Stimulated activated CD8-positive, alpha-beta memory T cell treated with anti-CD3 and anti-CD28 coated beads, Interleukin-15, amount 100 ng/mL, for 1 hour (primary cell): ENCODE measurements around the gene NXN.

ENCODE experiments used
- DNase-seq: peaks from one replicate; pipeline ENCODE4 v3.0.0-alpha.2; 2020; ENCODE audit warnings: low read depth

NXN gene

DNA sequence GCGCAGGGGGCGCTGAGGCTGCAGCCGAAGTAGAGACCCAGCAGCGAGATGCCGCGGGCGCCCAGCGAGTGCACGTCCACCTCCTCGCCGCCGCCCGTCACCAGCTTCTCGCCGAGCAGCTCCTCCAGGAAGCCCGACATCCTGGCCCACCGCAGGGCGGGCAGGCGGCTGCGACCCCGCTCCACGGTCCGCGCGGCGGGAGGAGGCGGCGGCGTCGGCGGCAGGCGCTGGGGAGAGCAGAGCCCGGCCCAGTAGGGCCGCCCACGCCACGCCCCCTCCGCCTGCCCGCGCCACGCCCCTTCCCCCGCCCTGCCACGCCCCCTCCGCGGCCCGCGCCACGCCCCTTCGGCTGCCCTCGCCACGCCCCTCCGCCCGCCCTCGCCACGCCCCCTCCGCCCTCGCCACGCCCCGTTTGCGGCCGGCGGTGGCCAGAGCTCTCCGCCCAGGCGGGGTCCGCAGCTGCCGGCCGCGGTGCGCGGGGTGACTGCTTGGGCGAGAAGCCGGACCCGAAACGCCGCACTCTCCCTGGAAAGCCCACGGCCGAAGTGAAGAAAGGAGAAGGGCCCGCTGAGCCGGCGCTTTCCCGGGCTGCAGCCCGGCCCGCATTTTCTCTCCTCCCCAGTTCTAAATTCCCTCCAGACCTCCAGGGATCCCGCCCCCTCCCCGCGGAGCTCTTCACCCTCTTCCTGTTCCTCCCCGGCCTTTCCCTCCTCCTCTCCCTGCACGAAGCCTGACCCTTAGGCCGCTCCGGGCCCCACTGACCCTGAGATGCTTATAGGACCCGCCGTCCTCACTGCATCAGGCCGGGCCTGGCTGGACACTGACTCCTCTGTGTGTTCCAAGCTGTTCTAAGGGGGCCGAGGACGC lies at the start of gene NXN:
Gene NXN, minus strand, starts transcription at position 238 of the 867 bp plus-strand sequence.
- peak; percentile 84 for DNase-seq

DNA sequence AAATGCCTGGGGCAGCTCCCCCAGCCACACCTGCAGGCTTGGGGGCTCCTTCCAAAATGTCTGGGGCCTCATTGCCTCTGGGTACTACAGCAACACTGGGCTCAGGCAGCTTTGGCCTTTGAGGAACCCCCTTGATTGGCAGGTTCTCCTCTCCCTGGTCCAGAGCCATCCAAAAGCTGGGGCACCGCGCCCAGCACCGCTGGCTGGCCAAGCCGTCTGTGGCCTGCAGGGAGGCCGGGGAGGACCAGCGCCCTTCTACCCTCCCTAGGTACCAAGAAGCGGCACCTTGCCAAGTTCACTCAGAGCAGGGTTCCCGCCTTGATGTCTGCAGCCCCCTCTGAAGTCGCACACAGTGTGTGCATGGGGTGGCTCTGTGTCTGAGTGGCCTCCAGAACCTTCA lies 47.5 kb upstream of the NXN start:
- DNase-seq, result no peak

DNA sequence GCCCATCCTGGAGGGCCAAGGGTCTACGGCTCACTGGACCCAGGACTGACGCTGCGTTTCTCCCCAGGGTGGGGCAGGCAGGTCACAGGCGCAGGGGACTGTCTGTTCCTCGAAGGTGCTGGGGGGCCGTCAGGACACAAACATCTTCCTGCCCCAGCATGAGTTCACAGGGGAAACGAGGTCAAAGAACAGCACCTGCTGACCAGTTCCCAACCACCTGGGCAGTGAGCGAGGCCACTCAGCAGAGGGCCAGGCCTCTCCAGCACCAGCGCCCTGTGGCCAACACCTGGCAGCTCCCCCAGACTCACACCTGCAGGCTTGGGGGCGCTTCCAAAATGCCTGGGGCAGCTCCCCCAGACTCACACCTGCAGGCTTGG lies 47.0 kb upstream of the NXN start:
- DNase-seq, result no peak

DNA sequence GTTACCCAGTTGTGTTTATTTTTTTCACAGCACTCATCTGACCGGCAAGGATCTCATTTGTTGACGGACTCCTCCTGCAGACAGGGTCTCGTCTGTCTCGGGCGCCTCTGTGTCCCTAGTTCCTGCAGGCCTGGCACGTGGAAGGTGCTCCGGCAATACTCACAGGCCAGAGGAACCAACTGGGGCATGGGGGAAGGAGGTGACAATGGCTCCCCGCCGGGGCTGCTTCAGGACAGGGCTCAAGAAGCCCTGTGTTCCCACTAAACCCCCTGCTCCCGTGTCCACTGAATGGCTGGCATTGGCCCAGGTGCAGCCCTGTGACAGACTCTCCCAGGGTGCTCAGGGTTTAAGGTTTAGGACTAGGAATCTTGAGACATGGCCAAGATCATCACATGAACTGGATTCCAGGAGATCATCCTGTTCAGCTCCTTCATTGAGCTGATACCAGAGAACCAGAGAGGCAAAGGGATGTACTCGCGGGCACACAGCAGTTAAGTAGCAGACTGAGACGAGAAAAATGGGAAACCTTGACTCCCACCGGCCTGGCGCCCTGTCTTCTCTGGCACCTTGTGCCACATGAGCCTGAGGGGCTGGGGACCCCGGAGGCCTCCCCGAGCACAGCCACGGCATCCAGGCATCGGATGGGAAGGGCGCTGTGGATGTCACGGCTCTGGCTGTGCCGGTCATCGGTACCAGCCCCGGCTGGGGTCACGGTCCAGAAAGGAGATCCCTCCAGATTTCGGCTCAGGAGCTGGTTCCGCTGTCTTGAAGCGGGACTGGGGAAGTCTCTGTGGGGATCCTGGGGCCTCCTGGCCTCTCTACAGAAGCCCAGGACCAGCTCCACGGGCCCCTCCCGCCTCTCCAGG lies 46.4 kb upstream of the NXN start:
- no peak for DNase-seq

DNA sequence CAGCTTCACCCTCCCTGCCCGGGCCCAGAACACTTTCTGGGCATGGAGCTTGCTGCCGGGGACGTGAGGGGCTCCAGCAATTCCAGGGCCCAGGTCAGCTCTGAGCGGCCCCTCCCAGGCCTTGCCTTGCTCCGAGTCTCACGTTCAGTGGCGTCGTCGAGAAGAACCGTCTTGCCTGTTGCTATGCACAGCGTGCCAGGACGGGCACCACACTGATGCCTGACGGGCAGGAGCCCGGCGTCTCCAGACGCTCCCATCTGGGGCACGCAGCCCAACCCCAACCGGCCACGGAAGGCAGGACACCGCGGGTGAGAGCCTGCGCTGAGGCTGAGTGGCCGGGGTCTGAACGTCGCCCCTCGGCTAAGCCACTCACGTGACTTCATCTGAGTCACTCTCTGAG lies 44.5 kb upstream of the NXN start:
- DNase-seq, result no peak

DNA sequence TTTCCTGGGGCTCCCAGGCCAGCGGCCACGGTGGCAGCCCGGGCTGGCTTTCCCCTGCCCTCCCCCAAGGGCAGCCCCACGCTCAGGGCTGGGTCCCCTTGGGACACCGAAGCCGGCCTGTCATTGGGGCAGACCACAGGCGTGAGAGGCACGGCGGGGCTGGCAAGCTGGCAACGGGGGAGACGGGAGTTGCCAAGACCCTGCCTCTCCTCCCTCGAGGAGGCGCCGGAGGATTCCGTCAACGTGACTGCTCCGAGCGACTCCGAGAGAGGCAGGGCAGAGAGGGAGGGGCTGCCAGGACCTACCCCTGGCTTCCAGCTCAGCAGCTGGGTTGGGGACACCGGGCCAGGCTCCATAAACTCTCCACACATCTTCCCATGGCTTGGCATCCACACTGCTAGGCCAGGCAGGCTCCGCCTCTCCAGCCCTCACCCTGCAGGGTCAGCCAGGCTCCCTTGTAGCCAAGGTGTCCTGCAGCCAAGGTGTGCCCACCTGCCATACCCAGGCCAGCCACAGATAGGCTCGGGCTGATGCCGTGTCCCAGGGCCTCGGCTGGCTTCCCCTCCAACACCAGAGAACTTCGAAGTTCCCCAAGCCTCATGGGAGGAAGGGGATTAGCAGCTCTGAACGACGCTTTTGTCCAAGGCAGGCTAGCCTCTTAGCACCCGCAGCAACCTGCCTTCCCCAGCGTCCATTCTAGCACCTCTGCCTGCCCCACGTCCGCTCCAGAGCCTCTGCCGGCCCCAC lies 42.9 kb upstream of the NXN start:
- DNase-seq, result no peak

DNA sequence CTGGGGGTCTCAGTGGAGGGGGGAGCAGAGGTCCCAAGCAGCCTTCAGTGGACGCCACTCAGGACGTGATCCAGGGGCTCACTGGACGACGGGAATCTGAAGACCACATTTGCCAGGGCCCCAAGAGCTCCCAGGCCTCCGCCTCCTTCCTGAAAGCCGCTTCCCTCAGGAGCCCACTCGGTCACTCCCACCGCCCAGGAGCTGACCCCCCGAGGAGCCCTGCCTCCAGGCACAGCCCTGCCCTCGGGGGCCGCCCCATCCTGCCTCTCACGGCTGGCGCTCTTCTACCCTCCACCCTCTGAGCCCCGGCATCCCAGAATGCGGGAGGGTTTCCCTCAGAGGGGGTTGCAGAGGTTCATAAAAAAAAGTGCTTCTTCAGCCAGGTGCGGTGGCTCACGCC lies 41.6 kb upstream of the NXN start:
- DNase-seq, result no peak

DNA sequence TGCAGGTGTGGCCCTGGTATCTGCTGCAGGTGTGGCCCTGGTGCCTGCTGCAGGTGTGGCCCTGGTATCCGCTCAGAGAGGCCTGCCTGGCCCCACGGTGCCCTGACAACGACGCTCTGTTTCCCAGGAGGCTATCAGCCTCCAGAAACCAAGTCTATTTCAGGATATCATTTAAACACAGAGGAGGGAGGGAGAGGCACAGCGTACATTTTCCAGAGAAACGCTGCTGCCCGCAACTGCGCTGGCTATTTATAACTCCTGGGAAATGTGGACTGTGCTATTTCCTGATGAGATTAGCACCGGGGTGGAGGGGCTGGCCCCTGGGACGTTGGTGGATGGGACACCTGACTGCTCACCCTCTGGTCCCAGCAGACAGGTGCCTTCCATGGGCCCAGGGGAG lies 39.9 kb upstream of the NXN start:
- no peak for DNase-seq

DNA sequence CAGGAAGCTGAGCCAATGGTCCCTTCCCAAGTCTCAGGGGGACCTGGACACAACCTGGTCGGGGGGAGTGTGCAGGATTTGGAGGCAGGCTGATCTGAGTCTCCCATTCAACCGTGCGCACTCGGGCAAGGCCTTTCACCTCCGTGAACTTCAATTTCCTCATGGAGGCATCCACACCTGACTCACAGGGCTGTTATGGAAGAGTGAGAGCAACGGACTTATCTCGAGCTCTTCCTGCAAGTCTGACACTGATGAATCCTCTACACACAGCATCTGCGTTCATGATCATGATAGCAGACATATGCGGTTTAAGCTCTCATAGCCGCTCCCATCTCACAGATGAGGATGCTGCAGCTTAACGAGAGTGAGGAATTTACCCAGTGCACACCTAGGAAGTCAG lies 39.0 kb upstream of the NXN start:
- no peak for DNase-seq

DNA sequence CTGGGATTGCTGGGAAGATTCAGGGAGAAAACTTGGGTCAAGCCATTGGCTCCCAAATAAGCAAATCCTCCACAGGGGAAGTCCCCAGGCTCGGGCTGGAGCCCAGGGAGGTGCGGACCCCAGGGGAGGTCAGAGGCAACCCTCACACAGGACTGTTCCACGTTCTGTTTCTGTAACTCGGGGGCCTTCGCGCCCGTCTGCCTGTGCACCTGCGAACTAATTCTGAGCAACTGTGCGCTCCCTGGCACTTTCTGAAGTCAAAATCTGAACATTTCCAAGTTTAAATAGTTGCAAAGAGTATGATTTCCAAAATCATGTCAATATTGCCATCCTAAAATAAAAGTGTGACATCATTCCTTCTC lies 34.1 kb upstream of the NXN start:
- no peak for DNase-seq

DNA sequence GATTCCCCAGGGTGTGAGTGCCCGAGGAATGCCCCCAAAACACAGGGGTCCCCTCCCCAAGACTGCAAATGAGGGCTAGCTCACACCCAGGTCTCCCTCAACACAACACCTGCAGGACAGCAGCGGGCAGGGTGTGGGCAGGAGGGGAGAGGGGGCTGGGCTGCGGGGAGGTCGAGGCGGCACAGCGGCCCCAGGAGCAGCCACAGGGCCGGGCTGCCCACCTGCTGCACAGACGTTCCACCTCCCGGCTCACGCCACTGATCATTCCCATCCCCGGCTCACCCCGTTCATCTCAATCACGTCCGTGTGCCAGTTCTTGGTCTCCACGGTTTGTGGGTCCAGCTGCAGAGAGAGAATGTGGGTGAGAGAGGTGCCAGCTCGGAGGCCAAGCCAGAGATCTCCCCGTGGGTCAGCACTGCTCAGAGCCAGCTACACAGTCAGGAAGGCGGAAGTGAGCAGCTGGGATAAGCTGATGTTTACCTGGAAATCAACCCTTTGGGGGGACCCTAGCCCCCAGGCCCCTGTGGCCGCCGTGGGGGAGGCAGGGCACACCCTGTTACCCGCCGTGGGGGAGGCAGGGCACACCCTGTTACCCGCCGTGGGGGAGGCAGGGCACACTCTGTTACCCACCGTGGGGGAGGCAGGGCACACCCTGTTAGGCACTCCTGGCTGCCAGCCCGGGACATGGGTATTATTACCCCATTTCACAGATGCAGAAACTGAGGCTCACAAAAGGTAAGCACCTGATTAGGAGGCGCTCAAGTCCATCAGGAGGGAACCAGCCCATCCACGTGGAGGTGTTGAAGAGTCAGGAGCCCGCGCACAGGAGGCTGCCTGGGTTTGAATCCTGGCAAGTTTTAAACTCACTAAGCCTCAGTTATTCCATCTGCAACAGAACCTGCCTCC lies 33.5 kb upstream of the NXN start:
- no peak for DNase-seq

DNA sequence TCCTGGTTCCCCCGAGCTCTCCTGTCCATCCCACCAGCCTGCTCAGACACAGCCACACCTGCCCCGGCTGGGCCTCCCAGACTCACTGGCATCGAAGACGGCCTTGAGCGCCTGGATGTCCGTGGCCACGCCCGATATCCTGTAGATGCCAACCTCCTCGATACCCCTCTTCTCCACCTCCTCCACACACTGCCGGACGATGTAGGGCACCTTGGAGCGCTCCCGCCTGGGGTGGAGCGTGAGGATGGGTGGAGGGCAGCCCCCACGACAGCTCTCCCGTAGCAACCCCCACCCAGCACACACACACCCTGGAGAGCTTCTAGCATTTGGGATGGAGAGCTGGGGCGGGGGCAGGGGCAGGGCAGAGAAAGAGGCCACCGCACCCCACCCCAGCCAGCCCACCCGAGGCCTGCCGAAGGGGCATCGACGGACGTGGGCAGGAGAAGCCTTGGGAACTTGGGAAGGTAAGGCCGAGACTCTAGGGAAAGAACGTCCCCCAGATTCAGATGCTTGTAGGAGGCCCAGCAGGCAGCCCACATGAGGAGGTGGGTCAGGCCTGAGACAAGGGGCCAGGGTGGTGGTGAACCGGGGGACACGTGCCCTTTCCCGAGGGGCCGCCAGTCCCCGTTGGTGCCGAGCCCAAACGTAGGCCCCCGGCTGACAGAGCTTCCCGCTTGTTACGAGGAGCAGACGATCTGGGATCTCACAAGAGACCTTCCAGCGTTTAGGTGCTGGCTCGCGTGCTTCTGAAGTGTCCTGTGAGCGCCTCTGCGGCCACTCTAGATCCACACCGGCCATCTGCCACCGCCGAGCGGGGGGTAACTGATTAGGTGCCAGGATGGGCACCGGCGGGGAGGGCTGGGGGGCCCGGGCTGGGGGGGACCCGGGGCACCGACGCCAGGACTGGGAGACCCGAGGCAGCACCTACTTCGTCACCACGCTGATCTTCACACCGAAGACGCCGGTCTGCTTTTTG lies 32.5 kb upstream of the NXN start:
- DNase-seq, result no peak

DNA sequence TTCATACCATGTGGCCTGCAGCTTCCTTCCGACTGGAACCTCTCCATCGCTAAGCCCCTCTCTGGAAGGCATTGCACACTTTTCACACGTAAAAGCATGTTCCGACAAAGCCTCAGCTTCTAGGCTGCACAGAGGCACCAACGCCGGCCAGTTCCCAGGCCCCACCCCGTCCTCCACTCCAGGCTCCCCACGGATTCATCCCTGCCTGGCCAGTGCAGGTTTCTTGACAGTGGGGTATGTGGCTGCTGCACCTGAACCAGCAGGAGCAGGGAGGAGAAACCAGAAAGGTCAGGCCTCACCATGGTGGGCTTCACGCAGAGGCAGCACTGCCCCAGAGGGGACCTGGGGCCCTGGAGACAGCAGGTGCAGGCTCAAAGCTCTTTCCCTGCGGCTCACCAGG lies 31.6 kb upstream of the NXN start:
- no peak for DNase-seq

DNA sequence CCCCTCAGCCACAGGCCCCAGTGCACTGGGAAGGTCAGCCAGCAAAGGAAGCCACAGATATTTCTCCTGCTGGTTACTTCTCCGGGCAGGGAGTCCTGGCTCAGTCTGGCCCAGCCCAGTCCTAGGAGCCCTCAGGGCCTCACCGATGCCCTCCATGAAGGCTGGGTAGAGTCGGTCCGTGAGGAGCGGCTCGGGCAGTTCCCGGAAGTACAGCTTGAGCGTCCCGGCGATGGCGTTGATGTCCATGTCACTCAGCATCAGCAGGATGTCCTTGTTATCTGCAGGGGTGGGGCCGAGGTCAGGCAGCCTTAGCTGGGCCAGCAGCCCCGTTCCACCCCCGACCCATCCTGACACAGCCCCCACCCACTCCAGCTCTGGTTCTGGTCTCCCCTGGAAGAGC lies 31.0 kb upstream of the NXN start:
- DNase-seq, result no peak

DNA sequence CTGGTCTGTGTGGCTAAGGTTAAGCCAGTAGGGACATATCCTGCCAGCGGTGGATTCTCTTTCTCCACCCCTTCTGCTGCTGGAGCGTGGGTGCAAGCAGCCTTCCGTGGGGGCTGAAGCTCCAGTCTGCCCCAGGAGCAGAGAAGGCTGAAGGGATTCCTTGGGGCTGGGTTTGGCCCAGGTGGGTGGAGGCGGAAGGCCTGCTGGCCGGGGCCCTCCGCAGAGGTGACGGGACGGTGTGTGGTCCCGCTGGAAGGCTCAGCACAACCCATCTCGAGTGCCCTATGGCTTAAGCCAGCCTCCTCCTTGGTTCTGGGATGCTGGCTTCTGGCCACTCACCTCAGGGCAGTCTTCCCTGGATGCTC lies 30.5 kb upstream of the NXN start:
- DNase-seq, result no peak

DNA sequence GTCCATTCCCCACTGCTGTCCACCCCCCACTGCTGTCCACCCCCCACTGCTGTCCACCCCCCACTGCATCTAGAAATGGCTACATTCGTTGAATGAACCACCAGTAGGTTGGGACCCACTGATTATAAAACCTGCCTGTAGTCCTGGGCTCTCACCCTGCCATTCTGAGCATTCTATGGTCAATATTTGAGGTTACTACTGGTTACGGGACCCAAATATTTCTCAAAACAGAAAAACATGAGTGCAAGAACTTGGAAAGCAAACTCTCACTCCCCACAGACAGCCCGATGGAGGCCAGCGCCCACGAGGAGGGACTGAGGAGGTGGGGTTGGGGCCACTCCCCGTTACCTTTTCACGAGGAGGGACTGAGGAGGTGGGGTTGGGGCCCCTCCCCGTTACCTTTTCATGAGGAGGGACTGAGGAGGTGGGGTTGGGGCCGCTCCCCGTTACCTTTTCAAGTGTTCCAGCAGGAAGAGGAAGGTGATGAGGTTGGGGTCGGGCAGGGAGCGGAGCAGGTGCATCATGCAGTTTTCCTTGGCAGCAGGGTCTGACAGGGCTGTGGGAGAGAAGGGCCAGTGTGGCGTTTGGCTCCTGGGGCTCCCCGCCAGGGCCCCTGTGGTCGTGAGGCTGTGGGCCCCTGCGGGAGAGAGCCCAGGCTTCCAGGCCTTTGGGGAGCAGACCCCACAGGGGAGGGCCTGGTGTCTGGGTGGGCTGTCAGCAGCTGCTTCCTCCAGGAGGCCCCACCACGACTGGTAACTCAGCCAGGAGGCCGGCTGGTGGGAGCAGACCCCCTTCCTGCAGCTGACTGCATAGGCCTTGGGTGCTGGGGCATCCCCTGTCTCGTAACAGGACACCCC lies 29.9 kb upstream of the NXN start:
- DNase-seq, result no peak

DNA sequence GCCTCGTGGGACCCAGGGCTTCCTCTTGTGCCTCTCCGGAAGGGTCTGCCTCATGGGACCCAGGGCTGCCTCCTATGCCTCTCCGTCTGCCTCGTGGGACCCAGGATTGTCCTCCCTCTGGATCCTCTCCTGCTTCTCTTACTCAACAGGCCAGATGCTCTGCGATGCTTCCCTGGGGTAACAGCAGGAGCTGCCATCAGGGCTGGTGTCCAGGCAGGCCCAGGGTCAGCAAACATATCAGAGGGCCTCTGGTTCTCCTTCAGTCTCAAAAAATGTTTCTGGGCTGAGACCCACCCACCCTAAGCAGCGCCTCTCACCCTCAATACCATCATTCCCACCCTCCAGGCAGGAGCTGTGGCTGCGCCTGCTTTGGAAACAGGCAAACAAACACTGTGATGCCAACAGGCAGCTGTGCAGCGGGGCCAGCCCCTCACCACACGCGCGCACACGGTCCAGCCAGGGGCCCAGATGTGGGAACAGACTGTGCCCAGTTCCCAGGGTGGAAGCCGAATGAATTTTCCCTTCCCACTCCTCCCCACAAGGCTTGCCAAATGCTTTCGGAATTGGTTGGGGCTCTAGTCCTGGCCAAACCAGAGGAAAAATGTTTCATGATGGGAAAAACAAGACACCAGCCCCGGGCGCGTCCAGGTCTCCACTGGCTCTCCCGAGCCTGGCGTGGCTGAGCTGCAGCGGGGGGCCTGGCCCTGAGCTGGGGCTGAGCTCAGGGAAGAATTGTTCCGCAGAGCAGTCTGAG lies 28.6 kb upstream of the NXN start:
- no peak for DNase-seq

DNA sequence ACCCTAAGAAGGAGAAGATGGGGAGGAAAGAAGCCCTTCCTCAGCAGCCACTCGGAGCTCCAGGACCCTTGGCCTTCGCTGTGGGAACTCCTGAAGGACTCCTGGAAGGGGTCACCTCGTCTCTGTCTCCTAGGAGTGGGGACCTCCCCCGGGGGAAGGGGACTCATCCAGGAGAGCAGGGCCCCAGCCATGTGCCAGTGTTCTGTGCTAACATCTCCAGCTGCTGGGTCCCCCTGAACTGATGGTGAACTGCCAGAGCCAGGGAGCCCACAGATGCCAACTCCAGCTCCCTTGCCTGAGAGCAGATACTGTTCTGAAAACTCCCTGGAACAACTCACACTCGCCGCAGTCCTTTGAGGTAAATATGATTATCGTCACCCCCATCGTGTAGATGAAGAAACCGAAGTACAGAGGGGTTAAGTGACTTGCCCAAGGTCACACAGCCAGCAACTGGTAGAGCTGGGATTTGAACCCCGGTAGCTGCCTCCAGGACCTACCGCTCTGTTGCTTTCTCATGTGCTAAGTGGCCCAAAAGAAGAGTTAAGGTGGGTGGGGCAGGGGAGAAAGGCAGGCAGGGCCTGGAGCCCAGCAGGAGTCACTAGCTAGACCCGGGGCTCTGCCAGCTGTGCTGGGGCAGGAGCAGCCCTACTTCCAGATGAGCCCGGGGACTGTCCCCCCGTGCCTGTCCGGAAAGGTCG lies 27.9 kb upstream of the NXN start:
- DNase-seq, result no peak
